ENCODE data around the gene NELFB.

Gene NELFB

GRCh38 chr9:137281345-137282116, 26.4 kb downstream of the NELFB start:
- no peak for DNase-seq (ENCODE audit: low spot score)

DNA sequence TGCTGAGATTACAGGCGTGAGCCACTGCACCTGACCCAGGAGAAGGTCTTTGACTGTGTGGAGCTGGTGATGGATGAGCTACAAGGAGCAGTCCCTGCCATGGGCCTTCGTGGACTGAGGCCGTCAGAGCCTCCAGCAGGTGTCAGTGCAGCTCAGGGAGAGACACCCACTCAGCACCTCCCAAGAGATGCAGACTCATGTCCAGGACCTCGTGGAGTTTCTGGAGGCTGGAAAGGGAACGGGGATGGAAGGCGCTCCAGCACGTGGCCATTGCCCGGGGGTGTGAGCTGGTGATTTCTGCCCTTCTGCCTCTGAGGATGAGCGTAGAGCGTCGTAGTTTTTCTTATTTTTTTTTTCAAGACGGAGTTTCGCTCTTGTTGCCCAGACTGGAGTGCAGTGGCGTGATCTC, 31.9 kb downstream of the NELFB start:
- peak; percentile 64 for DNase-seq (ENCODE audit: low spot score)

DNA sequence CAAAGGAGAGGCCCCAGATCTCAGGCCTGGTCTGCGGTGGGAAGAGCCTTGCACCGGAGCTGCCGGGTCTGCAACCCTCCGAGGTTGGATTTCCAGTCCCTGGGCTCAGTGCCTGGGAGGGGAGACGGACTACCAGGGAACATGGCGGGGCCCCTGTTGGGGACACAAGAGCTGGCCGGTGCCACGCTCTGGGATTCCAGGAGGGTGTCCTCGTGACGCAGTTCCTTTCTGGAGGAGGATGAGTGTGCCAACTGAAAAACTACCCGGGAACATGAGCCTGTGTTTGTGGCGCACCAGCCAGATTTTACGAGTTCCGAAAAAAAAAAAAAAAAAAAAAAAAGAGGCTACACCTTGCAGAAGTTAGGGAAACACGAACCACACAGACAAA, 38.0 kb downstream of the NELFB start:
- DNase-seq (ENCODE audit: low spot score), result no peak

- DNase-seq (ENCODE audit: low spot score), result no peak
These were observed 38.5 kb downstream of the NELFB start for GRCh38 chr9:137293482-137294090.

GRCh38 chr9:137294091-137294680, 39.1 kb downstream of the NELFB start:
- peak; percentile 56 for DNase-seq (ENCODE audit: low spot score)

- DNase-seq (ENCODE audit: low spot score), result no peak
These were observed 39.6 kb downstream of the NELFB start for GRCh38 chr9:137294681-137295237.

DNA sequence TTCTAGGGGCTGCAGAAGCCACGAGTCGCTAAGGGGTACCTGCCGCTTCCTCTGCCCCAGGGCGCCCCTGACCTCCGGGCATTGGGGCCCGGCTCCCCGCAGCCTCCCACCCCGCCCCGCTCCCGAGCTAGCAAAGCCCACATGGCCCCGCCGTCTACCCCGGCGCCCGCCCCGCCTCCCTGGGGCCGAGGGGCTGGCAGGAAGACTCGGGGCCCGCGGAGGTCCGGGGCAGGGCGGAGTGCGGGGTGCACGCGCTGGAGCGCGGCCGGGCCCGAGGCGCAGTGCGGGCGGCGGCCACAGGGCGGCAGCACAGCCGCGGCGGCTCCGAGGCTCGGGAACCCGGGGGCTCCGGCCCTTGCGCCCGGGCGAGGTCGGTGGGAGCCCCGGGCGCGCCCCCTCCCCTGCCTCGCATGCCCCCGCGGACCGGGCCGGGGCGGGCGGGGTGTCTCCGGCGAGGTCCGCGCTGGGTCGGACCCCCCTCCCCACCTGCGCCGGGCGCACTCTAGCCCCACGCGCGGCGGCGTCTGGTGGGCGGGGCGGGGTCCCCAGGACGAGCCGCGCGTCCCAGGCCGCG, 40.2 kb downstream of the NELFB start:
- no peak for DNase-seq (ENCODE audit: low spot score)

DNA sequence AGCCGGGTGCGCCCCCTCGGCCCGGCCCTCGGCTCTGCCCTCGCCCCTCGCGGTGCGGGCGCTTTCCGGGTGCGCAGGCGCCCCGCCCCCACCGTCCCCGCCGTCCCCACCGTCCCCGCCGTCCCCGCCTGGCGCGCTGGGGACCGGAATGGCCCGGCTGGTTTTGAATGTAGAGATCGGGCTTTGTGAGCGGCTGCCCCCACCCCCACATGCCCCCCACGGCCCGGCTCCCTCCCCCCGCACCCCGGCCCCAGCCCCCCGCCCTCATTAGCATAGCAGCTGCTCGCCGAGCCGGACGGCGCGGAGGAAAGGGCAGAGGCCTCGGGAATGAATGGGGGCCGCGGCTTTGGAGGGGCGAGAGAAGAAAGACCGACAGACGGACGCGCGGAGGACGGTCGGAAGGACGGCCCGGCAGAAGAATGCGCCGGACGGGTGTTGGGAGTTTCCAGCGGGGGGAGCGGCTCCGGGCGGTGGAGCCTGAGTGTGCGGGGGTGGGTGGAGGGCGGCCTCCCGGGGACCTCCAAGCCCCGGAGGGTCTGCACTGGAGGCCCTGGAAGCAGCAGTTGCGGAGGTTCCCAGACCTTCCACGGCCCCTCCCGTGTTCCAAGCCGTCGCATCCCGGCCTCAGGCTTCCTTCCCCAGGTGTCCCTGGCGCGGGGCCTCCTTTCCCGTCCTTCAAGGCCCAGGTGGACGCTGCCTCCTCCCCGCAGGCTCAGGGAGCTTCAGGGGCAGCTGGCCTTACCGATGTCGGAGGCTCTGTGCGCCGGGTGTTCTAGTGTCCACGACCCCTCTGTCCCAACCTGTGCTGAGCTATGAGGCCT, 40.9 kb downstream of the NELFB start:
- no peak for DNase-seq (ENCODE audit: low spot score)

DNA sequence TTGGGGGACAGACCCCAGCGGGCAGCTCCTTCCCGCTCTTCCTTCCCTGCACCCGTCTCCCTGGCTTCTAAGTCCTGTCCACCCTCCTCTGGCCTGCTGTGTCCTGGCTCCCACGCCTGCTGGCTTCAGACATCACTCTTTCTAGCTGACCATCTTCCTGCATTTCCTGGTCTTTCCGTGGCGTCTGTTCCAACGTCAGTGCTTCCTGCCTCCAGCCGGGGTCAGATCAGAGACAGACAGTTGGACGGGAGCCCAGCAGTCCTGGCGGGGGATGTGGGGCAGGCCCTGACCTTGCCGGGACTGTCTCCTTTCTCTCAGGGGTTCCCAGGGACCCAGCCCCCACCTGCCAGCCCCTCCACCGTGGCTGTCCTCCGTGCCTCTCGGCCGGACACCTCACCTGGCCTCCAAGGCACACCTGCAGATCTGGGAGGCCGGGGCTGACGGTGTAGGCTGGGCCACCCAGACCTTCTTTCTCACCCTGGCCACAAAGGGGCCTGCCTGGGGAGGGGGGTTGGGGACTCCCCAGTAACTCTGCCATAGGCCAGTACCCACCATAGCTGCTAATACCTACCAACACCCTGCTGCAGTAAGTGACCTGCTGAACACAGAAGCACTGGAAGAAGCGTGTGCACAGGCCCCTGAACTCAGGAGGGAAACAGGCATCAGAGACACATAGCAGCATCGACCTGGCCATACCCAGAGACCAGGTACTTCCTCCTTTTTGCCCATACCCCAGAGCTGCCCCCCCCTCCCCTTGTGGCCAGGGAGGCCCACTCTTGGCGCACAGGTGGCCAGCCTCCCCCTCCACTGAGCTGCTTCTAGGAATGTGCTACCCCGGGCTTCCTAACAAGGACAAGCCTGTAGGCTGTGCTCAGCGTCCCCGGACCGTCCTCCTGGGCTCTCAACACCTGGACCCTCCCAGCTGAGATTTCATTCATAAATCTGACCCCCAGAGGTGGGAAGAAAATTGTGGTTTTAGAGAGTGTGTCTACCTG, 41.8 kb downstream of the NELFB start:
- DNase-seq (ENCODE audit: low spot score), result no peak

DNA sequence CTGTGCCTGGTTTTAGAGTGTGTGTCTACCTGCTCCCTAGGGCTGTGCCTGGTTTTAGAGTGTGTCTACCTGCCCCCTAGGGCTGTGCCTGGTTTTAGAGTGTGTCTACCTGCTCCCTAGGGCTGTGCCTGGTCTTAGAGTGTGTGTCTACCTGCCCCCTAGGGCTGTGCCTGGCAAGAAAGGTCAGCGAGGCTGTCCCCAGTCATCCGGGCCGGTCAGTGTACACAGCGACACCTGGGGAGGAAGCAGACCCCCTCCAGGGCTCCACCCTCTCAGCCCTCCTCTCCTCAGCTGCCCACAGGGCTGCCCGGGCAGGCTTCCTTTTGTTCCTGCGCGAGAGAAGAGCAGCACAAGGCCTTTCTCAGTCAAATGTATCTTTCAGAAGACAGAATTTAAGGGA, 42.8 kb downstream of the NELFB start:
- DNase-seq (ENCODE audit: low spot score), result no peak

DNA sequence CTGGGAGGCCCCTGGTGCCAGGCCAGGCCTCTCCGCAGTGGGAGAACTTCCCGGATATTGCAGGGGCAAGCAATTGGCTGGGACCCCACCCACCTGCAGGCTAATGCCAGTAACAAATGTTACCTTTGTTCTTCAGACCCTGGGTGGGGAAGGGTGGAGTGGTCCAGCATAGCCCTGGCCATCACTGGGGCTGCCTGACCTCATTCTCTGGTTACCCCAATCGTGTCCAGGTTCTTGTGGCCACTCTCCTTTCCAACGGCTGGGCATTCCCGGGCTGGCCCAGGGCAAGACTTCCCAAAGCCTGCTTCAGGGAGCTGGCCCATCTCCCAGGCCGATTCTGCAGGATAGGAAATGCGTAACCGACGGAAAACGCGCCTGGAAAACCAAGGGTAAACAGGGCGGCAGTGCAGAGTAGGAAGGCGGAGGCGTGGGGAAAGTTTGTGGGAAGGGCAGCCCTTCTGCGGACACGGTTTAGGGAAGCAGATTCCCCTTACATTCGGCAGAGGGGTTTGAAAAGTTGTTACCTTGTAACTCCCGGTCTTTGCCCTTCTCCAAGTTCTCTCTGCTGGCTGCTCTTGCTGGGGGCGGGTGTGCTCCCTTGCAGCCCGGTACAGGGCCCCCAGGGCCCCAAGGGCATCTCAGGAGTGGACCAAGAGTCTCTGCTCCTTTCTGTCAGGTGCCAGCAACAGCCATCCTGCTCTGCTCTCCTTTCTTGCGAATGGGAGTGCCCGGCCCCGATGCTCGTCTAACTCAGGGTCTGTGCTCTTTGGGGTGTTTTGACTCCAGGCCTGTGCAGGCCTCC, 43.5 kb downstream of the NELFB start:
- peak; percentile 38 for DNase-seq (ENCODE audit: low spot score)

- no peak for DNase-seq (ENCODE audit: low spot score)
These were observed 44.1 kb downstream of the NELFB start for GRCh38 chr9:137299203-137299565.

- DNase-seq (ENCODE audit: low spot score), result no peak
These were observed 44.8 kb downstream of the NELFB start for GRCh38 chr9:137299938-137300337.

DNA sequence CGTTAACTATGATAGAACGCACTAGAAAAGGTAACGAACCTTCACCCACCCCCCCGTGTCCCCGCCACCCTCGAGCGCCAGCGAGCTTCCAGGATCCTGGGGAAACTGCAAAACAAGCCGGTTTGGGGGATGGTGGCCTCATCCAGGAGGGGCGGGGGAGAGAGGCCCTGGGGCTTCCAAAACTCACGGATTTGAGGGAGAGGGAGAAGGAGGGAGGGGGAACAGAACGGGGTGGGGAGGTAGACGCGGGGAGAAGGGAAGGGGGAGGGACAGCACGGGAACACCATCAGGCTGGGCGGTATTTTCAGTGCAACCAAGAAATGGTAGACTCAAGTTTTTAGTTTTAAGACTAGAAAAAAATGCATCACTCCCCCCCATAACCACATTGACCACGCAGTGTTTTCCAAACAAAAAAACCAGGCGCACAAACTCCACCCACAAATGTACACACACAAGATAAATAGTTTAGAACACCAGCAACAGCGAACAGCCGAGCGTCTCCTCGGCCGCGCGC, 45.5 kb downstream of the NELFB start:
- DNase-seq (ENCODE audit: low spot score), result no peak

DNA sequence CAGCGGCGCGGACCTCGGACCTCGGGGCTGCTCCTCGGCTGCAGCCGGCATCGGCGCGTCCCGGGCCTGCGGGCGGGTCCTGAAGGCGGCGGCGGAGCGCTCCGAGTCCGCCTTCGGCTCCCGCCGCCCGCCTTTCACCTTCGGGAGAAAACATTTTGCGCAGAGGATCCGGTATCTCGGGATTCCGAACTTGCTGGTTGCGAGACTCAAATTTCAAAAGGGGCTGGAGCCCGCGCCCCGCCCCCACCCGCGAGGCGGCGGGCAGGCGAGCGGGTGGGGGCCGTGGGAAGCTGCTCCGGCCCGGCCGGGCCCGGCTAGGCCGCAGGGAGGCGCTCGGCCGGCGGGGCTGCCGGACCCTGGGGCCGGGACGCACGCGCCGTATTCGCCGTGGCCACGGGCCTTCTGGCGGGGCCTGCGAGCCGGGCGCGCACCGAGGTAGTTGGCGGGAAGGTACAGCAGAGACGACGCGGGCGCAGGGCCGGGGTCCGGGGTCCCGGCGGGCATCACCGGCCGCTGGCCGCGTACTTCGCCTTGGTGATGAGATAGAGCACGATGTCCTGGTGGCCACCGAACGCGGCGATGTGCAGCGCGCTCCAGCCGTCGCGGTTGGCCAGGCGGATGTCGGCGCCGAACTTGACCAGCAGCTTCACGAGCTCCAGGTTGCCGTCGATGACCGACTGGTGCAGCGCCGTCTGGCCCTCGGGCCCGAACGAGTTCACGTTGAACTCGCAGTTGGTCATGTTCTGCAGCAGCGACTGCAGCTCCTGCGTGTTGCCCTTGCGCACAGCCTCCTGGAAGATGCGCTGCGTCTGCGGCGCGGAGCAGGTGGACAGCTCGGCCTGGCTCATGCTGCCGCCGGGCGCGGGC, 46.2 kb downstream of the NELFB start:
- peak; percentile 48 for DNase-seq (ENCODE audit: low spot score)

DNA sequence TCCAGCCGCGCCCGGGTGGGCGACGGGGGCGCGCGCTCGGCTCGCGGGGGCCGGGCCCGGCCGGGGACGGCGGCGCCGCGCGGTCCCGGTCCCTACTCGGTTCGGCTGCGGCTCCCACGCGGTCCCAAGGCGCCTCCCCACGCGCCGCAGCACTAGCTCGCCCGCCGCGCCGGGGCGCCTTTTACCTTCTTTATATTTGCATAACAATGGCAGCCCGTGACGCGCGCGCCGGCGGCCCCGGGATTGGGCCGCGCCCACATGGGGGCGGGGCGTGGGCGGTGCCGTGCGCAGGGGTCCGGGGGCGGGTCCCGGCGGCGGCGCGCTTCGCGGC, 47.0 kb downstream of the NELFB start, which contains the start of gene NRARP:
NRARP (minus strand) TSS at position 154 of the 331 bp plus-strand sequence. CDS start 343 bp downstream, outside the sequence.
- DNase-seq (ENCODE audit: low spot score), result peak; percentile 61

DNA sequence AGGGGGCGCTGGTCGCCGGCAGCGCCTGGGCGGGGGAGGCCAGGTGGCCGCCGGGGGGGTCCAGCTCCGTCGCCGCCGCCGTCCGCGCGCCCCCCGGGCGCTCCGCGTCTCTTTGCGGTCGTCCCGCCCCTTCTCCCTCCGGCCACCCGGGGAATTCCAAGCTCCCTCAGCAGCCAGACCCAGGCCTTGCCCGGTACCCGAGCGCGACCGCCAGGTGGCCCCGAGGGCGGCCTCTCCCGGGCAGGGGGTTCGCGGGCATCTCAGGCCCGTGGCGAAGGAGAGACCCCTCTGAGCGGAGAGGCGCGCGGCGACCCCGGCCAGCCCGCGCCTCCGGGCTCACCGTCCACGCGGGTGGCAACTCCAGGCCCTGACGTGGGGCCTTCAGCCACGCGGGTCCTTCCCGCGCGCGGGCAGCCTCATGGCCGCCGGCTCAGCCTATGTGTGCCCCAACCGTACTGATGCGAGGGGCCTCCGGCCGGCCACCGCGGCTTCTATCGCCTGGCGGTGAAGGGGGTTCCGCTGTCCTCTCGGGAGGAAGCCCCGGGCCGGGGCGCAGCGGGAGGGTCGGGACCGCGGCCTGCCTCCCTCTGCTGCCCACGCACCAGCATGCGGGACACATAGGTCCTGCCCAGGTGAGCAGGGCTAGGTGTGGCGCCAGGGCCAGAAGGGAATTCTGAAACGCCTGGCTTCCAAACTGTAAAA, 47.5 kb downstream of the NELFB start:
- no peak for DNase-seq (ENCODE audit: low spot score)
